Endothelial cell of umbilical vein (primary cell): ENCODE data around the gene SPP1. TPM values are rescaled to one million over a fixed set of nuclear protein-coding genes. Genes with fewer than 3 reads are reported as not detected.
"Not testable (repeated sequence)": the region's sequence is repeated elsewhere in the genome, so short reads cannot be mapped to it uniquely, and the experiment has no call there.

ENCODE experiments used
- BruUV-seq: library from RNA; stranded (reverse); fragments of 400-500 nt; replicated peaks from 2 replicates; lab custom pipeline; 2021; lab: Mats Ljungman, UMichigan
- CTCF ChIA-PET: fragments of 300-600, 350-600 bp; sonication (Branson Sonifier 250); formaldehyde crosslinking; loops from one replicate; lab custom pipeline; 2021; ENCODE audit warnings: antibody characterized with exemption, inconsistent platforms; lab: Charles Lee
- POLR2A ChIA-PET: fragments of 300-600, 350-600 bp; sonication (Branson Sonifier 250); formaldehyde crosslinking; loops from one replicate; lab custom pipeline; 2021; ENCODE audit warnings: antibody characterized with exemption, inconsistent platforms; lab: Charles Lee
- DNase-seq: peaks from one replicate; pipeline ENCODE4 v3.0.0-alpha.2; 2011; ENCODE audit warnings: low read depth, low spot score
- FAIRE-seq: peaks from 2 replicates; lab custom pipeline; 2011; peaks lifted over from hg19 to GRCh38; lab: Jason Lieb, UNC
- H2AFZ ChIP-seq: 2 replicates; pipeline ENCODE4 v1.6.0; 2012; ENCODE audit warnings: low read depth, low read length, control low read depth, inconsistent platforms
- H3K27ac ChIP-seq: 2 replicates; pipeline ENCODE4 v1.5.1; 2011; ENCODE audit warnings: low read depth, mild to moderate bottlenecking, control low read depth, low read length, moderate library complexity; ENCODE audit not compliant: insufficient read depth
- H3K27me3 ChIP-seq, 2 experiments: 2 replicates each; pipeline versions ENCODE4 v1.6.0 to v1.6.1; 2011; ENCODE audit warnings: low read length in 2 of 2, mixed read lengths in 1 of 2; ENCODE audit not compliant: control insufficient read depth in 2 of 2, insufficient read depth in 2 of 2
- H3K36me3 ChIP-seq, 2 experiments: 2 replicates in 1 of 2; 3 replicates in 1 of 2; pipeline ENCODE4 v1.5.1; 2011; ENCODE audit warnings: low read length in 2 of 2, mild to moderate bottlenecking in 1 of 2, moderate library complexity in 1 of 2; ENCODE audit not compliant: control insufficient read depth in 2 of 2, insufficient read depth in 2 of 2; ENCODE audit errors: extremely low read depth in 1 of 2
- H3K4me1 ChIP-seq: 3 replicates; pipeline ENCODE4 v1.5.1; 2011; ENCODE audit warnings: mild to moderate bottlenecking, low read length; ENCODE audit not compliant: control insufficient read depth, insufficient read depth; ENCODE audit errors: extremely low read depth
- H3K4me2 ChIP-seq: 2 replicates; pipeline ENCODE4 v1.6.1; 2011; ENCODE audit warnings: low read length, control low read depth, mixed read lengths; ENCODE audit not compliant: insufficient read depth
- H3K4me3 ChIP-seq, 3 experiments: fragments of 200-600 bp in 1 of 3; sonication (generic), shearing (Covaris generic) in 1 of 3; replicated peaks in 1 of 3; 2 replicates each; pipeline ENCODE4 v1.5.1; 2011 to 2016; ENCODE audit warnings: control low read depth in 3 of 3, low read length in 3 of 3, mild to moderate bottlenecking in 2 of 3, inconsistent platforms in 1 of 3, low read depth in 1 of 3, moderate library complexity in 1 of 3; ENCODE audit not compliant: insufficient read depth in 1 of 3
- H3K79me2 ChIP-seq: 2 replicates; pipeline ENCODE4 v1.6.0; 2012; ENCODE audit warnings: low read length, inconsistent platforms; ENCODE audit not compliant: control insufficient read depth, insufficient read depth
- H3K9ac ChIP-seq: replicated peaks from 2 replicates; pipeline ENCODE3; 2011; ENCODE audit warnings: low read length, control low read depth; ENCODE audit not compliant: insufficient read depth; ENCODE audit errors: extremely low read depth
- H3K9me1 ChIP-seq: replicated peaks from 3 replicates; pipeline ENCODE4 v1.6.0; 2011; ENCODE audit warnings: mild to moderate bottlenecking, low read length; ENCODE audit not compliant: control insufficient read depth, insufficient read depth; ENCODE audit errors: extremely low read depth
- H3K9me3 ChIP-seq: replicated peaks from 2 replicates; pipeline ENCODE4 v1.5.1; 2012; ENCODE audit warnings: low read length, inconsistent platforms; ENCODE audit not compliant: control insufficient read depth, insufficient read depth
- H4K20me1 ChIP-seq: replicated peaks from 2 replicates; pipeline ENCODE3; 2011; ENCODE audit warnings: mild to moderate bottlenecking, low read length; ENCODE audit not compliant: control insufficient read depth, insufficient read depth; ENCODE audit errors: extremely low read depth
- EZH2 ChIP-seq: IDR thresholded peaks from 2 replicates; pipeline ENCODE4 v1.6.1; 2012; ENCODE audit warnings: borderline replicate concordance, low read depth, mild to moderate bottlenecking, moderate library complexity, low read length, inconsistent platforms; ENCODE audit not compliant: severe bottlenecking
- JUN ChIP-seq: IDR thresholded peaks from 2 replicates; pipeline ENCODE4 v1.6.1; 2011; ENCODE audit warnings: borderline replicate concordance, low read depth; ENCODE audit not compliant: insufficient read length, insufficient read depth
- MYC ChIP-seq: IDR thresholded peaks from one replicate; pipeline ENCODE4 v1.6.1; 2011; ENCODE audit warnings: mild to moderate bottlenecking, low read depth, low read length
- dilution Hi-C: fragments of 300-500 bp; cut with MboI; formaldehyde crosslinking; loops from one replicate; pipeline ENCODE4 v1.15.0; 2019; ENCODE audit warnings: low sequenced_read_pairs; ENCODE audit not compliant: extremely low pct_ligation_motif_present
- intact Hi-C: fragments of 100-400 bp; cut with micrococcal nuclease; formaldehyde crosslinking; loops from one replicate; pipeline ENCODE4 v1.10.0; 2022
- polyA plus RNA-seq, 4 experiments: library from polyadenylated mRNA; depleted of rRNA in 3 of 4; stranded (reverse) in 3 of 4; unstranded in 1 of 4; fragments of >200 nt; gene quantifications; 2 replicates each; pipeline versions ENCODE4 v1.2.1 to v1.2.3, GENCODE V29; 2011 to 2012; ENCODE audit warnings: missing spikeins in 1 of 4
- total RNA-seq: library from RNA; stranded (reverse); gene quantifications from 2 replicates; pipeline ENCODE4 v1.2.3, GENCODE V29; 2021
- TF ChIP-seq, protein P1 (sequence below), 2 donors: IDR thresholded peaks; 1 replicate in 1 of 2; 2 replicates in 1 of 2; pipeline ENCODE4 v1.5.1; 2011; ENCODE audit warnings: low read length in 2 of 2, mild to moderate bottlenecking in 2 of 2, moderate library complexity in 2 of 2, control low read depth in 1 of 2, inconsistent platforms in 1 of 2, low read depth in 1 of 2; ENCODE audit not compliant: insufficient read depth in 1 of 2; ENCODE audit errors: extremely low read depth in 1 of 2

SPP1 gene
- total and polyA plus RNA-seq, 2 donors (not counting 3 experiments of a cell fraction or from before 2014, with no cell fraction given) = not detected

DNA sequence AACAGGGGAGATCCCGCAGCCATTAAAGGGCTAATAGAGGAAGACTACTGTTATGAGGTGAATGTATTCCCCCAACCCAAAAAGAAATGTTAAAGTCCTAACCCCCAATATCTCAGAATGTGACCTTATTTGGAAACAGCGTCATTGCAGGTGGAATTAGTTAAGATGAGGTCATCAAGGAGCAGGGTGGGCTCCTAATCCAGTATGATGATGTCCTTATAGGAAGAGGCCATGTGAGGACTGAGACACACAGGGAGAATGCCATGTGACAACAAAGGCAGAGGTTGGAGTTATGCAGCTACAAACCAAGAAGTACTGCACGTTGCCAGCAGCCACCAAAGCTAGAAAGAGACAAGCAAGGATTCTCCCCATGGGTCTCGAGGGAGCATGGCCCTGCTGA, 14.3 kb downstream of the SPP1 start:
- POLR2A ChIA-PET = no interaction called here
- CTCF ChIA-PET = no interaction called here
- no peak overlapping the region for H2AFZ ChIP-seq

DNA sequence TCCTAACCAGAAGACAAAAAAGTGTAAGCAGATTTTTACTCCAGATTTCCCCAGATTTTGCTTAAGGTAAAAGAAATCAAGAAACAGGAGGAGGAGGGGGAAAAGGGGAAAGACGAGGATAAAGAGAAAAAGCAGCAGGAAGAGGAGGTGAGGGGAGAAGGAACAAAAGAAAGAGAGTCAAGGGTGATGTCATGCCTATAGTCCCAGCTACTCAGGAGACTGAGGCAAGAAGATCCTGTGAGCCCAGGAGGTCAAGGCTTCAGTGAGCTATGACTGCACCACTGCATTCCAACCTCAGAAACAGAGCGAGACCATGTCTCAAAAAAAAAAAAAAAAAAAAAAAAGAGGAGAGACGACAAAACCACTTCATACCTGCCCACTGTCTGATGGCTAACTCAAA, 19.9 kb downstream of the SPP1 start:
- Histone ChIP-seq H2AFZ (no peak overlapping the region), H3K9me1 (no peaks in the 10 kb centered on the region), H3K9ac (no peak overlapping the region), H3K4me2 (no peak overlapping the region), H3K4me3 (no peak overlapping the region), H3K27me3 (no peaks in the 10 kb centered on the region), H3K4me1 (peaks cover 2% of the 10 kb centered on the region), H3K9me3 (no peaks in the 10 kb centered on the region), H3K79me2 (no peaks in the 10 kb centered on the region), H3K27ac (no peak overlapping the region), H4K20me1 (no peaks in the 10 kb centered on the region), H3K36me3 (no peaks in the 10 kb centered on the region)
- DNase-seq (no peak), FAIRE-seq (no peak)
- ChIA-PET POLR2A (no interaction called here), CTCF (interaction anchor here (0.7 kb wide), 1 partner anchor 142 kb away, joined by 3 read pairs; no protein-coding TSS in a partner anchor)
- dilution Hi-C loops (no loop called here), intact Hi-C loops (no loop called here)
- TF ChIP-seq EZH2 (no peak), MYC (no peak), JUN (no peak)
- TF ChIP-seq, protein P1, sequence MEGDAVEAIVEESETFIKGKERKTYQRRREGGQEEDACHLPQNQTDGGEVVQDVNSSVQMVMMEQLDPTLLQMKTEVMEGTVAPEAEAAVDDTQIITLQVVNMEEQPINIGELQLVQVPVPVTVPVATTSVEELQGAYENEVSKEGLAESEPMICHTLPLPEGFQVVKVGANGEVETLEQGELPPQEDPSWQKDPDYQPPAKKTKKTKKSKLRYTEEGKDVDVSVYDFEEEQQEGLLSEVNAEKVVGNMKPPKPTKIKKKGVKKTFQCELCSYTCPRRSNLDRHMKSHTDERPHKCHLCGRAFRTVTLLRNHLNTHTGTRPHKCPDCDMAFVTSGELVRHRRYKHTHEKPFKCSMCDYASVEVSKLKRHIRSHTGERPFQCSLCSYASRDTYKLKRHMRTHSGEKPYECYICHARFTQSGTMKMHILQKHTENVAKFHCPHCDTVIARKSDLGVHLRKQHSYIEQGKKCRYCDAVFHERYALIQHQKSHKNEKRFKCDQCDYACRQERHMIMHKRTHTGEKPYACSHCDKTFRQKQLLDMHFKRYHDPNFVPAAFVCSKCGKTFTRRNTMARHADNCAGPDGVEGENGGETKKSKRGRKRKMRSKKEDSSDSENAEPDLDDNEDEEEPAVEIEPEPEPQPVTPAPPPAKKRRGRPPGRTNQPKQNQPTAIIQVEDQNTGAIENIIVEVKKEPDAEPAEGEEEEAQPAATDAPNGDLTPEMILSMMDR (IDR thresholded peaks at IDR 0.05; ENCODE audit: extremely low read depth in 1 of 2, insufficient read depth in 1 of 2, low read depth in 1 of 2, low read length in 2 of 2) = no peak
- BruUV-seq = no TSS peak

More for the DNA sequence above, 14.3 kb downstream of the SPP1 start:
- H3K9me3 ChIP-seq = no peaks in the 10 kb centered on the region
- H3K4me3 ChIP-seq = no peak overlapping the region
- H4K20me1 ChIP-seq = no peaks in the 10 kb centered on the region
- dilution Hi-C loops = no loop called here
- DNase-seq (no peak), FAIRE-seq (no peak)
- no peak overlapping the region for H3K9ac ChIP-seq
- H3K27me3 ChIP-seq = peaks cover 2% of the 10 kb centered on the region in 2 experiments
- H3K36me3 ChIP-seq = no peaks in the 10 kb centered on the region
- no peak overlapping the region for H3K4me2 ChIP-seq
- no TSS peak for BruUV-seq
- no peaks in the 10 kb centered on the region for H3K79me2 ChIP-seq
- H3K4me1 ChIP-seq = no peaks in the 10 kb centered on the region
- TF ChIP-seq JUN (peak; percentile 9), EZH2 (no peak)
- H3K9me1 ChIP-seq = no peaks in the 10 kb centered on the region
- no peak overlapping the region for H3K27ac ChIP-seq
- intact Hi-C loops = loop anchor here (5.0 kb wide), 1 partner anchor 312 kb away; no protein-coding TSS in a partner anchor

DNA sequence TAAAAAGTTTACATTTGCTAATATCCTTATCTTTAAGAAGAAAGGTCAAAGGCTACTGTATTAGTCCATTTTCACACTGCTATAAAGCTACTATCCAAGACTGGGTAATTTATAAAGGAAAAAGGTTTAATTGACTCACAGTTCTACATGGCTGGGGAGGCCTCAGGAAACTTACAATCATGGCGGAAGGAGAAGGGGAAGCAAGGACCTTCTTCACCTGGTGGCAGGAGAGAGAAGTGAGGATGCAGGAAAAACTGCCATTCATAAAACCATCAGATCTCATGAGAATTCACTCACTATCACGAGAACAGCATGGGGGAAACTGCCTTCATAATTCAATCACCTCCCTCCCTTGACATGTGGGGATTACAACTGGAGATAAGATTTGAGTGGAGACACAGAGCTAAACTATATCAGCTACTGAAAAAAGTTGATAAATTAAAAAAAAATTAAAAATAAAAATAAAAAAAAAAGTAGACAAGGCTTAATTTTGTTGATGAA, 23.7 kb downstream of the SPP1 start:
- H3K4me3 ChIP-seq, DNase-seq, H3K9me3 ChIP-seq, H3K9me1 ChIP-seq, POLR2A ChIA-PET, H3K4me2 ChIP-seq, H3K27ac ChIP-seq, H4K20me1 ChIP-seq, BruUV-seq, dilution Hi-C loops, CTCF ChIA-PET, H3K27me3 ChIP-seq, H3K4me1 ChIP-seq, H3K9ac ChIP-seq, H3K36me3 ChIP-seq, H3K79me2 ChIP-seq, FAIRE-seq, H2AFZ ChIP-seq, intact Hi-C loops: not testable (repeated sequence)
